Breast epithelium (tissue), 3 donors: ENCODE results near the gene TFCP2.

Source experiments
- POLR2A ChIP-seq: fragments of 450-650 bp; IDR thresholded peaks from one replicate; pipeline ENCODE4 v1.6.1; 2016; ENCODE audit warnings: antibody characterized with exemption, mild to moderate bottlenecking, moderate library complexity
- POLR2AphosphoS5 ChIP-seq, 3 donors: sonication (generic); formaldehyde crosslinking; IDR thresholded peaks; one replicate each; pipeline ENCODE4 v1.6.1; 2017; ENCODE audit warnings: antibody characterized with exemption in 3 of 3
- TF ChIP-seq, protein P1 (sequence below), 3 donors: fragments of 450-650 bp; IDR thresholded peaks; one replicate each; pipeline ENCODE4 v1.5.1; 2016 to 2017; ENCODE audit warnings: antibody characterized with exemption in 3 of 3, mild to moderate bottlenecking in 3 of 3, moderate library complexity in 3 of 3

DNA sequence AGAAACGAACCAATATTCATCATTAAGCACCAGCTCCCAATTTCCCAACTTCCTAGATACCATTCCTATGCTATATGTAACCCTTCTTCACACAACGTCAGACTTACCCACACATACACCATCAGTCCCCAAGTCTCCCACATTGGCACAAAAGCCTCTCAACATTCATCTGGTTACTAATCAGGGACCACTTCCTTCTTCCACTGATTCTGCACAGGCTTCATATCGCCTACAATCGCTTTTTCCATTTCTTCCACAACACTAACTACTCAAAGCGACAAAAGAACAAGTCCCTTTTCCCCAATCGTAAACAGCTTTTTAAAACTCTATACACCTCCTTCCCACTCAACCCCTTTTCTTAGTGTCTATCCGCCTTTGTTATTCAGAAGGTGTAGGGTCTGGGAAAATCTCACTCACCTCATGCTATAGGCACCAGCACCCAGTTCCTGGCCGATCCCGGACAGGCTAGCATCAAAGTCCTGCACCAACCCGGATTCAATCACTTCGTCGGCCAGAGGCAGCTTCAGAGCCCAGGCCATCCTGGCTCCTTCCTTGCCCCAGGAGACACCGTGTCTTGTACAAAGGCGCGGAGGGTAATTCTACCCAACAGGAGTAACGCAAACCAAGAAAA is 936 bp downstream of the TFCP2 start:
- TF ChIP-seq, protein P1, sequence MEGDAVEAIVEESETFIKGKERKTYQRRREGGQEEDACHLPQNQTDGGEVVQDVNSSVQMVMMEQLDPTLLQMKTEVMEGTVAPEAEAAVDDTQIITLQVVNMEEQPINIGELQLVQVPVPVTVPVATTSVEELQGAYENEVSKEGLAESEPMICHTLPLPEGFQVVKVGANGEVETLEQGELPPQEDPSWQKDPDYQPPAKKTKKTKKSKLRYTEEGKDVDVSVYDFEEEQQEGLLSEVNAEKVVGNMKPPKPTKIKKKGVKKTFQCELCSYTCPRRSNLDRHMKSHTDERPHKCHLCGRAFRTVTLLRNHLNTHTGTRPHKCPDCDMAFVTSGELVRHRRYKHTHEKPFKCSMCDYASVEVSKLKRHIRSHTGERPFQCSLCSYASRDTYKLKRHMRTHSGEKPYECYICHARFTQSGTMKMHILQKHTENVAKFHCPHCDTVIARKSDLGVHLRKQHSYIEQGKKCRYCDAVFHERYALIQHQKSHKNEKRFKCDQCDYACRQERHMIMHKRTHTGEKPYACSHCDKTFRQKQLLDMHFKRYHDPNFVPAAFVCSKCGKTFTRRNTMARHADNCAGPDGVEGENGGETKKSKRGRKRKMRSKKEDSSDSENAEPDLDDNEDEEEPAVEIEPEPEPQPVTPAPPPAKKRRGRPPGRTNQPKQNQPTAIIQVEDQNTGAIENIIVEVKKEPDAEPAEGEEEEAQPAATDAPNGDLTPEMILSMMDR (IDR thresholded peaks at IDR 0.05) = no peak
- TF ChIP-seq POLR2A = no peak
- TF ChIP-seq POLR2AphosphoS5 (IDR thresholded peaks at IDR 0.05) = no peak
